Measurements from ENCODE around the gene C4B.
"Not testable (repeated sequence)": the region's sequence is repeated elsewhere in the genome, so short reads cannot be mapped to it uniquely, and the experiment has no call there.

C4B gene

DNA sequence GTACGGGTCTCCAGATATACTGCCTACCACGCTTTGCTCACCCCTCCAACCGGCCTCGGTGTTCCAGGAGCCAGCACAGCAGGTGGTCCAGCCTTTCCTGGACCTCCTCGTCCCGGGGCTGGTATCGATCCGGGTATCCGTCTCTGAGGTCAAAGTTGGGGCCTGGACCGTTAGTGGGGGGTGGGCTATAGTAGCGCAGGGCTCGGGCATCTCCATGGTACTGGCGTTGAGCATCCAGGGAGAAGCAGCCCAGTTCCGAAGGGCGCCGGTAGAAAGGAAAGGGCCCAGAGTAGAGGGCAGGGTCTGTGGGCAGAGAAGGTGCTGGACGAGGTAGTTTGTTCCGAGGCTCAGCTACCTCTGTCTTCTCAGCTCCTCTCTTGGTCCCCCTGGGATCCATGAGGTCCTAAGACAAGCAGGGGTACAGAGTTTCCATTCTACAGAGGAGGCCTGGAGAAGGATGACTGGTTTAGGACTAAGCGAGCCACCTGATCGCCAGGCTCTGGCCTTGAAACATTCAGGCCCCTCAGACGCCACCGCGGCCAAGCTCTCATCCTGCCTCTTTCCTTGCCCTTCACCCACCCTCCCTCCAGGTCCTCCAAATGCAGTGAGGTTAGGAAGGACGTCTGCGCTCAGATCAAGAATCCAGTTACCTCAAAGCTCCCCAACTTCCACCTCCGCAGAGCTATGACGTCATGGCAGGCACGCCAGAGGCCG, 43.2 kb upstream of the C4B start:
- H3K27me3 ChIP-seq (replicated peaks; ENCODE audit: control insufficient read depth, insufficient read depth, low read length, poor library complexity, severe bottlenecking): no peaks in the 10 kb centered on the region
- H3K4me3 ChIP-seq (ENCODE audit: insufficient read depth, low read depth, low read length, poor library complexity, severe bottlenecking): peak overlapping the region; percentile 58

GRCh38 chr6:31971993-31972708, 42.4 kb upstream of the C4B start, which contains the start of gene DXO:
TSS of gene DXO (minus strand) at chr6:31972138. CDS start at chr6:31971675, 463 bp downstream.
- no peaks in the 10 kb centered on the region for H3K27me3 ChIP-seq (replicated peaks; ENCODE audit: control insufficient read depth, insufficient read depth, low read length, poor library complexity, severe bottlenecking)
- peaks cover 32% of the 10 kb centered on the region for H3K36me3 ChIP-seq (ENCODE audit: control insufficient read depth, insufficient read depth, low read length)
- no peaks in the 10 kb centered on the region for H3K9me3 ChIP-seq (ENCODE audit: control insufficient read depth, low read length)
- DNase-seq: peak; percentile 98 to 99 (median 99)
- H3K27ac ChIP-seq (ENCODE audit: insufficient read depth, low read length, poor library complexity, severe bottlenecking): peak within 1 kb of the TSS; percentile 98
- H3K4me1 ChIP-seq (ENCODE audit: control insufficient read depth, insufficient read depth, low read length, poor library complexity, severe bottlenecking): peaks cover 21% of the 10 kb centered on the region
- peak within 1 kb of the TSS; percentile 58 for H3K4me3 ChIP-seq (ENCODE audit: insufficient read depth, low read depth, low read length, poor library complexity, severe bottlenecking)

More for the DNA sequence above, 43.2 kb upstream of the C4B start:
- peak overlapping the region; percentile 98 for H3K27ac ChIP-seq (ENCODE audit: insufficient read depth, low read length, poor library complexity, severe bottlenecking)
- DNase-seq: no peak
- no peaks in the 10 kb centered on the region for H3K9me3 ChIP-seq (ENCODE audit: control insufficient read depth, low read length)
- H3K36me3 ChIP-seq (ENCODE audit: control insufficient read depth, insufficient read depth, low read length): peaks cover 40% of the 10 kb centered on the region
- peaks cover 21% of the 10 kb centered on the region for H3K4me1 ChIP-seq (ENCODE audit: control insufficient read depth, insufficient read depth, low read length, poor library complexity, severe bottlenecking)

- Histone ChIP-seq H3K36me3 (ENCODE audit: control insufficient read depth, insufficient read depth, low read length) (peaks cover 26% of the 10 kb centered on the region), H3K4me3 (ENCODE audit: insufficient read depth, low read depth, low read length, poor library complexity, severe bottlenecking) (peak overlapping the region; percentile 58), H3K27ac (ENCODE audit: insufficient read depth, low read length, poor library complexity, severe bottlenecking) (peak overlapping the region; percentile 98), H3K9me3 (ENCODE audit: control insufficient read depth, low read length) (no peaks in the 10 kb centered on the region), H3K27me3 (replicated peaks; ENCODE audit: control insufficient read depth, insufficient read depth, low read length, poor library complexity, severe bottlenecking) (no peaks in the 10 kb centered on the region), H3K4me1 (ENCODE audit: control insufficient read depth, insufficient read depth, low read length, poor library complexity, severe bottlenecking) (peaks cover 21% of the 10 kb centered on the region)
- no peak for DNase-seq
Observed at GRCh38 chr6:31972709-31973350, 41.8 kb upstream of the C4B start.

DNA sequence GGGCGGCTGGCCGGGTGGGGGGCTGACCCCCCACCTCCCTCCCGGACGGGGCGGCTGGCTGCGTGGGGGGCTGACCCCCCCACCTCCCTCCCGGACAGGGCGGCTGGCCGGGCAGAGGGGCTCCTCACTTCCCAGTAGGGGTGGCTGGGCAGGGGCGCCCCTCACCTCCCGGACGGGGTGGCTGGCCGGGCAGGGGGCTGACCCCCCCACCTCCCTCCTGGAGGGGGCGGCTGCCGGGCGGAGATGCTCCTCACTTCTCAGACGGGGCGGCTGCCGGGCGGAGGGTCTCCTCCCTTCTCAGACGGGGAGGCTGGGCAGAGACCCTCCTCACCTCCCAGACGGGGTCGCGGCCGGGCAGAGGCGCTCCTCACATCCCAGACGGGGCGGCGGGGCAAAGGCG, 38.5 kb upstream of the C4B start:
- not testable (repeated sequence) for DNase-seq; H3K4me3 ChIP-seq (ENCODE audit: insufficient read depth, low read depth, low read length, poor library complexity, severe bottlenecking); H3K36me3 ChIP-seq (ENCODE audit: control insufficient read depth, insufficient read depth, low read length); H3K27me3 ChIP-seq (replicated peaks; ENCODE audit: control insufficient read depth, insufficient read depth, low read length, poor library complexity, severe bottlenecking); H3K27ac ChIP-seq (ENCODE audit: insufficient read depth, low read length, poor library complexity, severe bottlenecking); H3K9me3 ChIP-seq (ENCODE audit: control insufficient read depth, low read length)
- H3K4me1 ChIP-seq (ENCODE audit: control insufficient read depth, insufficient read depth, low read length, poor library complexity, severe bottlenecking): peaks cover 17% of the 10 kb centered on the region

DNA sequence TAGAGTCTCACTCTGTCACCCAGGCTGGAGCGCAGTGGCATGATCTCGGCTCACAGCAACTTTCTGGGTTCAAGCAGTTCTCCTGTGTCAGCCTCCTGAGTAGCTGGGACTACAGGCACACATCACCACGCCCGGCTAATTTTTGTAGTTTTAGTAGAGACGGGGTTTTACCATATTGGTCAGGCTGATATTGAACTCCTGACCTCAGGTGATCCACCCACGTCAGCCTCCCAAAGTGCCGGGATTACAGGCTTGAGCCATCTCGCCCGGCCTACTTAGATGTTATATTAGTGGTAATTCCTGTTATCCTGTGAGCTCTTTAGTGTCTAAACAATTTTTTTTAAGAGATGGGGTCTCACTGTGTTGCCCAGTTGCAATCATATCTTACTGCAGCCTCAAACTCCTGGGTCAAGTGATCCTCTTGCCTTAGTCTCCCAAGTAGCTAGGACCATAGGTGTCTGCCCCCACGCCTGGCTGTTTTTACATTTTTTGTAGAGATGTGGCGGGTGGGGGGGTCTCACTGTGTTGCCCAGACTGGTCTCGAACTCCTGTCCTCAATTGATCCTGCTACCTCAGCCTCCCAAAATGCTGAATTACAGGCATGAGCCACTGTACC, 36.7 kb upstream of the C4B start:
- Histone ChIP-seq H3K9me3 (ENCODE audit: control insufficient read depth, low read length) (no peaks in the 10 kb centered on the region), H3K27me3 (replicated peaks; ENCODE audit: control insufficient read depth, insufficient read depth, low read length, poor library complexity, severe bottlenecking) (no peaks in the 10 kb centered on the region), H3K36me3 (ENCODE audit: control insufficient read depth, insufficient read depth, low read length) (peaks cover 7% of the 10 kb centered on the region), H3K27ac (ENCODE audit: insufficient read depth, low read length, poor library complexity, severe bottlenecking) (no peak overlapping the region), H3K4me3 (ENCODE audit: insufficient read depth, low read depth, low read length, poor library complexity, severe bottlenecking) (no peak overlapping the region), H3K4me1 (ENCODE audit: control insufficient read depth, insufficient read depth, low read length, poor library complexity, severe bottlenecking) (peaks cover 7% of the 10 kb centered on the region)
- no peak for DNase-seq

DNA sequence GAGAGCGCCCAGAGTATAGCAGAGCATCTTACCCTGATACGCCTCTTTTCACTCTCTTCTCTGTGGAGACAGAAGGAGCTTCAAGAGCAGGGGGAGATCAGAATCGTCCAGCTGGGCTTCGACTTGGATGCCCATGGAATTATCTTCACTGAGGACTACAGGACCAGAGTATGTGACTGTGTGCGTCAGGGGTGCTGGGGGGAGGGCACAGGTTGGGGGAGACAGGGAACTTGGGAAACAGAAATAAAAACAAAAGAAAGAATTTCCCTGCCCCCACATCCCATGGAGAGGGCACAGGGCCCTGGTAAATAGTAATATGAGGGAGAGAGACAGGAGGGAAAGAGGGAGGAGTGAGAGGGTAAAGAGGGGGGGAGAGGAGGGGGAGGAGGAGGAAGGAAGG, 35.8 kb upstream of the C4B start:
- DNase-seq: no peak
- no peak overlapping the region for H3K4me3 ChIP-seq (ENCODE audit: insufficient read depth, low read depth, low read length, poor library complexity, severe bottlenecking)
- no peaks in the 10 kb centered on the region for H3K9me3 ChIP-seq (ENCODE audit: control insufficient read depth, low read length)
- H3K27me3 ChIP-seq (replicated peaks; ENCODE audit: control insufficient read depth, insufficient read depth, low read length, poor library complexity, severe bottlenecking): no peaks in the 10 kb centered on the region
- H3K27ac ChIP-seq (ENCODE audit: insufficient read depth, low read length, poor library complexity, severe bottlenecking): no peak overlapping the region
- H3K4me1 ChIP-seq (ENCODE audit: control insufficient read depth, insufficient read depth, low read length, poor library complexity, severe bottlenecking): peaks cover 5% of the 10 kb centered on the region
- peaks cover 7% of the 10 kb centered on the region for H3K36me3 ChIP-seq (ENCODE audit: control insufficient read depth, insufficient read depth, low read length)

DNA sequence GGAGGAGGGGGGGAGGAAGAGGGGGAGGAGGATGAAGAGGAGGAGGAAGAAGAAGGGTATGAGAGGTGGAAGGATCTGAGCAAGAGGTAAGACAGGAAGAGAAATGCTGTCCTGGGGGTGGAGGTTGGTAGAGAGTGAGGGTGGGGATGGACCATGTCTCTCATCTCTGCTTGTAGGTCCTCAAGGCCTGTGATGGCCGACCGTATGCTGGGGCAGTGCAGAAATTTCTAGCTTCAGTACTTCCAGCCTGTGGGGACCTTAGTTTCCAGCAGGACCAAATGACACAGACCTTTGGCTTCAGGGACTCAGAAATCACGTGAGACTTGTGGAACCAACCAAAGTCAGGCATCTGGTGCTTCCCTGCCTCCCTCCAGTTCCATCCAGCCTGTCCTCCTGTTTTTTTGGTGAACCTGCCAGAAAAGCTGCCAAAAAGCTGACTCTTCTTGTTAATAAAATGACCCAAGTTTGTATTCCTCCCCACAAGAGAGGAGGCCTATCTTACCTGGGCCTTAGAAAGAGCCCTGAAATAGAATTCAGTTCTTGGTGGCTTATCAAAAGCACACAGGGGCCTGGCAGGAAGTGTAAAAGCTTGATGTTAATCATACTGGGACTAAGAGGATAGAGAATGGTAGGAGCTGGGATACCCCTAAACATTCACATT, 35.2 kb upstream of the C4B start:
- H3K27ac ChIP-seq (ENCODE audit: insufficient read depth, low read length, poor library complexity, severe bottlenecking): no peak overlapping the region
- no peak for DNase-seq
- H3K36me3 ChIP-seq (ENCODE audit: control insufficient read depth, insufficient read depth, low read length): peaks cover 7% of the 10 kb centered on the region
- H3K4me3 ChIP-seq (ENCODE audit: insufficient read depth, low read depth, low read length, poor library complexity, severe bottlenecking): no peak overlapping the region
- no peaks in the 10 kb centered on the region for H3K27me3 ChIP-seq (replicated peaks; ENCODE audit: control insufficient read depth, insufficient read depth, low read length, poor library complexity, severe bottlenecking)
- H3K9me3 ChIP-seq (ENCODE audit: control insufficient read depth, low read length): no peaks in the 10 kb centered on the region
- H3K4me1 ChIP-seq (ENCODE audit: control insufficient read depth, insufficient read depth, low read length, poor library complexity, severe bottlenecking): peaks cover 5% of the 10 kb centered on the region

GRCh38 chr6:31980195-31980876, 34.3 kb upstream of the C4B start:
- not testable (repeated sequence) for H3K4me1 ChIP-seq (ENCODE audit: control insufficient read depth, insufficient read depth, low read length, poor library complexity, severe bottlenecking); H3K4me3 ChIP-seq (ENCODE audit: insufficient read depth, low read depth, low read length, poor library complexity, severe bottlenecking); H3K36me3 ChIP-seq (ENCODE audit: control insufficient read depth, insufficient read depth, low read length); H3K27me3 ChIP-seq (replicated peaks; ENCODE audit: control insufficient read depth, insufficient read depth, low read length, poor library complexity, severe bottlenecking); DNase-seq; H3K27ac ChIP-seq (ENCODE audit: insufficient read depth, low read length, poor library complexity, severe bottlenecking); H3K9me3 ChIP-seq (ENCODE audit: control insufficient read depth, low read length)

- not testable (repeated sequence) for H3K4me3 ChIP-seq (ENCODE audit: insufficient read depth, low read depth, low read length, poor library complexity, severe bottlenecking); H3K9me3 ChIP-seq (ENCODE audit: control insufficient read depth, low read length)
Observed at GRCh38 chr6:31980998-31981397, 33.6 kb upstream of the C4B start.

More at GRCh38 chr6:31980998-31981397, 33.6 kb upstream of the C4B start:
- H3K4me1 ChIP-seq (ENCODE audit: control insufficient read depth, insufficient read depth, low read length, poor library complexity, severe bottlenecking); H3K36me3 ChIP-seq (ENCODE audit: control insufficient read depth, insufficient read depth, low read length); H3K27me3 ChIP-seq (replicated peaks; ENCODE audit: control insufficient read depth, insufficient read depth, low read length, poor library complexity, severe bottlenecking); H3K27ac ChIP-seq (ENCODE audit: insufficient read depth, low read length, poor library complexity, severe bottlenecking); DNase-seq: not testable (repeated sequence)
